ENCODE measurements around the gene HSPA12A. TPM values are rescaled to one million over a fixed set of nuclear protein-coding genes. Genes with fewer than 3 reads are reported as not detected.
"Not testable (repeated sequence)": the region's sequence is repeated elsewhere in the genome, so short reads cannot be mapped to it uniquely, and the experiment has no call there.

Gene HSPA12A
- total and polyA plus RNA-seq, 9 of the 15 experiments (the other 6 are each of a cell fraction or from before 2014, with no cell fraction given): 0.01 to 0.18 (median 0.04) TPM; not detected in 4

- BruUV-seq (replicated peaks); DNase-seq (ENCODE audit: extremely low read depth in 1 of 4, low spot score in 3 of 4); H3K9ac ChIP-seq (ENCODE audit: insufficient read depth in 1 of 2, low read depth in 2 of 2, low read length in 2 of 2); H3K79me2 ChIP-seq (ENCODE audit: control insufficient read depth, insufficient read depth, low read length); H3K27ac ChIP-seq (ENCODE audit: extremely low read depth, low read depth, low read length); FAIRE-seq; H3K4me3 ChIP-seq; CTCF ChIA-PET (ENCODE audit: low intra/inter-chr PET ratio); ATAC-seq; H3K36me3 ChIP-seq (ENCODE audit: control insufficient read depth, insufficient read depth, low read length); POLR2A ChIA-PET; H4K20me1 ChIP-seq (replicated peaks; ENCODE audit: control insufficient read depth, insufficient read depth, low read length); in situ Hi-C loops (cut with MboI); H3K9me1 ChIP-seq (ENCODE audit: control insufficient read depth, insufficient read depth, low read length); H3K4me2 ChIP-seq (ENCODE audit: insufficient read depth, low read length); H3K4me1 ChIP-seq (replicated peaks in 1 of 2; ENCODE audit: control insufficient read depth in 2 of 2, insufficient read depth in 2 of 2, low read length in 2 of 2); H3K9me3 ChIP-seq (replicated peaks; ENCODE audit: control insufficient read depth, insufficient read depth, low read depth, low read length); H2AFZ ChIP-seq (ENCODE audit: low read depth, low read length); H3K27me3 ChIP-seq (ENCODE audit: control insufficient read depth in 2 of 2, insufficient read depth in 2 of 2, low read length in 2 of 2): not testable (repeated sequence)
- 2% methylated on average over 7 of the region's 10 CpGs for WGBS (ENCODE audit: insufficient coverage, low coverage, missing lambda C conversion rate)
- intact Hi-C loops (cut with micrococcal nuclease): loop anchor here (2.0 kb wide), 1 partner anchor 75 kb away; no protein-coding TSS in a partner anchor
These were observed 30.6 kb downstream of the HSPA12A start for GRCh38 chr10:116711803-116712202.

- no peak for ATAC-seq
- Histone ChIP-seq H3K9me3 (replicated peaks; ENCODE audit: control insufficient read depth, insufficient read depth, low read depth, low read length) (no peaks in the 10 kb centered on the region), H3K36me3 (ENCODE audit: control insufficient read depth, insufficient read depth, low read length) (no peaks in the 10 kb centered on the region), H3K27ac (ENCODE audit: extremely low read depth, low read depth, low read length) (no peak overlapping the region), H3K79me2 (ENCODE audit: control insufficient read depth, insufficient read depth, low read length) (no peaks in the 10 kb centered on the region), H3K9ac (ENCODE audit: insufficient read depth in 1 of 2, low read depth in 2 of 2, low read length in 2 of 2) (no peak overlapping the region), H3K9me1 (ENCODE audit: control insufficient read depth, insufficient read depth, low read length) (no peaks in the 10 kb centered on the region), H3K27me3 (ENCODE audit: control insufficient read depth in 2 of 2, insufficient read depth in 2 of 2, low read length in 2 of 2) (peaks cover 0 to 5% of the 10 kb centered on the region in 2 experiments; a peak in 1 of 5 replicates), H3K4me2 (ENCODE audit: insufficient read depth, low read length) (no peak overlapping the region), H3K4me1 (replicated peaks in 1 of 2; ENCODE audit: control insufficient read depth in 2 of 2, insufficient read depth in 2 of 2, low read length in 2 of 2) (no peaks in the 10 kb centered on the region), H2AFZ (ENCODE audit: low read depth, low read length) (no peak overlapping the region), H3K4me3 (no peak overlapping the region), H4K20me1 (replicated peaks; ENCODE audit: control insufficient read depth, insufficient read depth, low read length) (no peaks in the 10 kb centered on the region)
- in situ Hi-C loops (cut with MboI) (no loop called here), intact Hi-C loops (cut with micrococcal nuclease) (loop anchor here (2.0 kb wide), 1 partner anchor 77 kb away; no protein-coding TSS in a partner anchor)
- FAIRE-seq: no peak
- no peak for DNase-seq (ENCODE audit: extremely low read depth in 1 of 4, low spot score in 3 of 4)
- 0% methylated on average over 4 of the region's 4 CpGs for WGBS (ENCODE audit: insufficient coverage, low coverage, missing lambda C conversion rate)
- ChIA-PET CTCF (ENCODE audit: low intra/inter-chr PET ratio) (no interaction called here), POLR2A (no interaction called here)
- BruUV-seq (replicated peaks): no TSS peak
- no peak for TF ChIP-seq ZNF253 (CRISPR knock-in tag; conservative IDR thresholded peaks at IDR 0.05)
- no peak for TF ChIP-seq ZSCAN29 (IDR thresholded peaks at IDR 0.05)
- TF ChIP-seq TSHZ1 (CRISPR knock-in tag; IDR thresholded peaks at IDR 0.05): no peak
- TF ChIP-seq FOXO4 (CRISPR knock-in tag; IDR thresholded peaks at IDR 0.05): no peak
- no peak for TF ChIP-seq CREB3L1 (IDR thresholded peaks at IDR 0.05; ENCODE audit: borderline replicate concordance, low read depth)
- no peak for TF ChIP-seq HDGF (IDR thresholded peaks at IDR 0.05)
- TF ChIP-seq ETS1 (conservative IDR thresholded peaks at IDR 0.05; ENCODE audit: control insufficient read depth, low read depth, low read length): no peak
These were observed 32.3 kb downstream of the HSPA12A start for GRCh38 chr10:116710076-116710475.

All from K562 (cell line).